Retina (tissue), 1 donor: Measurements from ENCODE around the gene CFHR4.
"Not testable (repeated sequence)": the region's sequence is repeated elsewhere in the genome, so short reads cannot be mapped to it uniquely, and the experiment has no call there.

Experiments
- DNase-seq: peaks from one replicate; pipeline ENCODE4 v3.0.0-alpha.2; 2016

Gene CFHR4

GRCh38 chr1:196943568-196943967 is 55.7 kb downstream of the CFHR4 start, which contains the start of gene CFHR2:
Gene CFHR2, plus strand, starts transcription at chr1:196943738. Its CDS starts 143 bp downstream, at chr1:196943881.
- DNase-seq: not testable (repeated sequence)

- DNase-seq: no peak
Measured at GRCh38 chr1:196951711-196952394, 64.0 kb downstream of the CFHR4 start.

DNA sequence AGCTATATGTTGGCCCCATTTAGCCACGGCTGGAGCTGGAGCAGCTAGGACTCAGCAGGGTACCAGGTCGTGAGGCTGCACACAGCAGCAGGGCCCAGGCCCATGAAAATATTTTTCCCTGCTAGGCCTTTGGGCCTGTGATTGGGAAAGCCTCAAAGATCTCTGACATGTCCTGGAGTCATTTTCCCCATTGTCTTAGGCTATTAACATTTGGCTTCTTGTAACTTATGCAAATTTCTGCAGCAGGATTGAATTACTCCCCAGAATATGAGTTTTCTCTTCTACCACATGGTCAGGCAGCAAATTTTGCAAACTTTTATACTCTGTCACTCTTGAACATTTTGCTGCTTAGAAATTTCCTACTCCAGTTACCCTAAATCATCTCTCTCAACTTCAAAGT is 66.9 kb downstream of the CFHR4 start:
- no peak for DNase-seq

GRCh38 chr1:196955926-196956325 is 68.1 kb downstream of the CFHR4 start:
- no peak for DNase-seq

- no peak for DNase-seq
Measured at GRCh38 chr1:196960854-196961253, 73.0 kb downstream of the CFHR4 start.
